Loucy (cell line): ENCODE data around the gene RASSF5.

Source experiments
- H2AFZ ChIP-seq: fragments of 200-600 bp; sonication (generic); 2 replicates; pipeline ENCODE4 v1.6.0; 2016; ENCODE audit warnings: antibody characterized with exemption, mild to moderate bottlenecking, low read length, moderate library complexity
- H3F3A ChIP-seq: fragments of 200-600 bp; 2 replicates; pipeline ENCODE4 v1.6.0; 2016; ENCODE audit warnings: antibody characterized with exemption, low read depth, mild to moderate bottlenecking
- H3K27me3 ChIP-seq: fragments of 200-600 bp; sonication (generic); 2 replicates; pipeline ENCODE4 v1.6.1; 2014; ENCODE audit warnings: low read length, mild to moderate bottlenecking; ENCODE audit not compliant: insufficient read depth, poor library complexity, severe bottlenecking
- H3K36me3 ChIP-seq: fragments of 200-600 bp; sonication (generic); 2 replicates; pipeline ENCODE4 v1.6.1; 2016; ENCODE audit warnings: low read length; ENCODE audit not compliant: insufficient read depth
- H3K4me1 ChIP-seq: fragments of 200-600 bp; sonication (generic); 2 replicates; pipeline ENCODE4 v1.5.1; 2014; ENCODE audit warnings: low read length, mild to moderate bottlenecking; ENCODE audit not compliant: insufficient read depth, poor library complexity, severe bottlenecking
- H3K4me2 ChIP-seq: fragments of 200-600 bp; sonication (generic); 2 replicates; pipeline ENCODE4 v1.6.0; 2014; ENCODE audit warnings: antibody characterized with exemption, low read length, low read depth, mild to moderate bottlenecking; ENCODE audit not compliant: poor library complexity, severe bottlenecking
- H3K4me3 ChIP-seq: fragments of 200-600 bp; sonication (generic); 2 replicates; pipeline ENCODE4 v1.5.1; 2014; ENCODE audit warnings: low read length, mild to moderate bottlenecking, mixed read lengths; ENCODE audit not compliant: poor library complexity, severe bottlenecking
- H3K79me2 ChIP-seq: fragments of 200-600 bp; sonication (generic); 2 replicates; pipeline ENCODE4 v1.6.1; 2014; ENCODE audit warnings: low read length; ENCODE audit not compliant: insufficient read depth
- H3K9ac ChIP-seq: fragments of 200-600 bp; sonication (generic); 2 replicates; pipeline ENCODE4 v1.6.0; 2014; ENCODE audit warnings: mild to moderate bottlenecking, low read depth, low read length, moderate library complexity; ENCODE audit not compliant: poor library complexity, severe bottlenecking
- H3K9me2 ChIP-seq: fragments of 200-600 bp; sonication (generic); replicated peaks from 2 replicates; pipeline ENCODE4 v1.6.1; 2016; ENCODE audit warnings: low read depth, low read length, mixed read lengths
- H3K9me3 ChIP-seq: fragments of 200-600 bp; sonication (generic); 2 replicates; pipeline ENCODE4 v1.6.1; 2014; ENCODE audit warnings: mild to moderate bottlenecking, antibody characterized with exemption, low read length, low read depth; ENCODE audit not compliant: insufficient read depth
- H4K20me1 ChIP-seq: fragments of 200-600 bp; sonication (generic); 2 replicates; pipeline ENCODE4 v1.6.0; 2014; ENCODE audit warnings: antibody characterized with exemption, low read length, mild to moderate bottlenecking; ENCODE audit not compliant: insufficient read depth, poor library complexity, severe bottlenecking
- EZH2phosphoT487 ChIP-seq: fragments of 200-600 bp; IDR thresholded peaks from 2 replicates; pipeline ENCODE4 v1.6.1; 2018; ENCODE audit warnings: antibody characterized with exemption, mild to moderate bottlenecking, moderate library complexity, borderline replicate concordance
- TF ChIP-seq, protein P1 (sequence below): fragments of 200-600 bp; sonication (generic); conservative IDR thresholded peaks from 2 replicates; pipeline ENCODE4 v1.5.1; 2014; ENCODE audit warnings: mild to moderate bottlenecking, antibody characterized with exemption, low read length

The RASSF5 gene

DNA sequence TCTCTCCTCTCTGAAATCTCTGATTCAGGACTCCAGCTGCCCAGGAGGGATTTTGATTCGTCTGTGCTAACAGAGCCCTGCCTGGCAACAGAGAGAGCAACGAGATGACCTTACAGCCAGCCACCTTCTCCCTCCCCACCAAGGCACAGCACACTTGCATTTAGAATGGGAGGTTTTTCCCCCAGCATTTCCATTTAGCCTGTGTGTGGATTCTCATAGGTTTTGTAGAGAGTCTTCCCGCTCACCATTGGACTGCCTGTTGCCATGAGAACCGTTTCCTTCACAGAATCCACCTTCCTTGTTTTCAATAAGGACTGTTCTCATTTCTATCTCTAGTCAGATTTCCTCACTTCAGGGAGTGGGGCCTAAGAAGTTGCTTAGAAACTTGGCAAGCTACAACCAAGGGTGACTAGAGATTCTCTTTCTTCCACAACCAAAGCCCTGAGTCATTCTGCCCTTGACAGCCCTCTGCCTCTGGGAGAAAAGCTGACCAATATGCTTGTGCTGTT, 42.8 kb upstream of the RASSF5 start:
- TF ChIP-seq, protein P1, sequence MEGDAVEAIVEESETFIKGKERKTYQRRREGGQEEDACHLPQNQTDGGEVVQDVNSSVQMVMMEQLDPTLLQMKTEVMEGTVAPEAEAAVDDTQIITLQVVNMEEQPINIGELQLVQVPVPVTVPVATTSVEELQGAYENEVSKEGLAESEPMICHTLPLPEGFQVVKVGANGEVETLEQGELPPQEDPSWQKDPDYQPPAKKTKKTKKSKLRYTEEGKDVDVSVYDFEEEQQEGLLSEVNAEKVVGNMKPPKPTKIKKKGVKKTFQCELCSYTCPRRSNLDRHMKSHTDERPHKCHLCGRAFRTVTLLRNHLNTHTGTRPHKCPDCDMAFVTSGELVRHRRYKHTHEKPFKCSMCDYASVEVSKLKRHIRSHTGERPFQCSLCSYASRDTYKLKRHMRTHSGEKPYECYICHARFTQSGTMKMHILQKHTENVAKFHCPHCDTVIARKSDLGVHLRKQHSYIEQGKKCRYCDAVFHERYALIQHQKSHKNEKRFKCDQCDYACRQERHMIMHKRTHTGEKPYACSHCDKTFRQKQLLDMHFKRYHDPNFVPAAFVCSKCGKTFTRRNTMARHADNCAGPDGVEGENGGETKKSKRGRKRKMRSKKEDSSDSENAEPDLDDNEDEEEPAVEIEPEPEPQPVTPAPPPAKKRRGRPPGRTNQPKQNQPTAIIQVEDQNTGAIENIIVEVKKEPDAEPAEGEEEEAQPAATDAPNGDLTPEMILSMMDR = no peak
- no peak for TF ChIP-seq EZH2phosphoT487
- Histone ChIP-seq H3K36me3 (peaks cover 10% of the 10 kb centered on the region; the same call in 1 of the 2 replicates), H3K27me3 (no peaks in the 10 kb centered on the region), H3K4me1 (peaks cover 36% of the 10 kb centered on the region), H2AFZ (no peak overlapping the region), H3K4me2 (no peak overlapping the region), H3K79me2 (peaks cover 4% of the 10 kb centered on the region; the same call in 1 of the 2 replicates), H3F3A (no peaks in the 10 kb centered on the region), H3K9ac (no peak overlapping the region), H4K20me1 (no peaks in the 10 kb centered on the region), H3K9me2 (no peaks in the 10 kb centered on the region), H3K9me3 (no peaks in the 10 kb centered on the region), H3K4me3 (no peak overlapping the region)

DNA sequence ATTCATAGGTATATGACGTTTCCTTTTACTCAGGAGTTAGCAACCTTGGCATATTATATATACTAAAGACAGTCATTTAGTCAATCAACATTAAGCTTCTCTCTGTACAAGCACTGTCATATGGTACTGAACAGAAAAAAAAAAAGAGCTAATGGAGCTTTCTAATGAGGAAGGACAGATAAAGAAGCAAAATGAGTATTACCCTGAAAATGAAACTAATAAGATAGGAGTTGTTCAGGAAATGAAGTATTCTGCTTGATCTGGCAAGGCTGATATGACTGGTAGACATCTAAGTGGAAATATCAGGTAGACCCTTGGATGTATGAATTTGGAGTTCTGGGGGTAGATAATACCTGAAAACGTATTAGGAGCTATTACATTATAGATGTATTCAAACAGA, 41.4 kb upstream of the RASSF5 start:
- Histone ChIP-seq H3K4me3 (no peak overlapping the region), H3K9me3 (no peaks in the 10 kb centered on the region), H3K79me2 (peaks cover 5% of the 10 kb centered on the region; the same call in 1 of the 2 replicates), H3K36me3 (peaks cover 7% of the 10 kb centered on the region; the same call in 1 of the 2 replicates), H3K27me3 (no peaks in the 10 kb centered on the region), H3K4me2 (no peak overlapping the region), H3K9me2 (no peaks in the 10 kb centered on the region), H4K20me1 (no peaks in the 10 kb centered on the region), H3F3A (no peaks in the 10 kb centered on the region), H2AFZ (no peak overlapping the region), H3K9ac (no peak overlapping the region), H3K4me1 (peaks cover 42% of the 10 kb centered on the region)
- TF ChIP-seq EZH2phosphoT487 = no peak
- TF ChIP-seq, protein P1 = no peak

DNA sequence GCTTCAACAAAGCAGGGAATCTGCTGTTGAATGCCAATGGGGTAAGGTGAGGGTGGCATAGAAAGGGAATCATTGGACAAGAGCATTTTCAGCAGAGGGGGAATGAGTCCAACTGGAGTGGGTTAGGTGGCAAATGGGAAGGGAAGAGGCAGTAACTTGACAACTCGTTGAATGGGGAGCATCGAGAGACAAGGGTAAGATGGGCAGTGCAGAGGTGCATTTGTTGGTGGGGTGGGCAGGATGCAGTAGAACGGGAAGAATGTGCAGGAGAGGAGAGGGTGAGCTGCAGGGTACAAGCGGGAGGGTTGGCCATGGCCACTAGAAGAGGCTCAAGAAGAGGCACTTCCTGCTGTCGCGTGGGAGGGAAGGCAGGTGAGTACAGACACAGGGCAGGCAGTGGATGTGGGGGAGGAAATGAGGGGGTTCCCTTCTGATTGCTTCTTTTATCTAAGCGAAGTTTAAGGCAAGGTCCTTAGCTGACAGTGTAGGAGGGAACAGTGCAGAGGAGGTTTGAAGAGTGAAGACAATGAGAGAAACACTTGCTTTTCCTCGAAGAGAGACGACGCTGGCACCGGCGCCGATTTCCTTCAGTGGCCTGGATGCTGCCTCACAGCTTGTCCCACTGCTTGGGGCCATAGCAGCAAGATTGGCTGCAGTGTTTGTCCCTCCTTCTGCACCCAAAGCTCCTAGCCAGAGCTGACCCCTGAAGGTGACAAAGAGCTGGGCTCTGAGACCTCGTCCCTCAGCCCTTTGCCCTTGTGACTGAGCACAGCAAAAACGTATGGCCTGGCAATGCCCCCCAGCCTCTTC, 40.3 kb upstream of the RASSF5 start:
- no peaks in the 10 kb centered on the region for H3K9me2 ChIP-seq
- TF ChIP-seq, protein P1 = no peak
- TF ChIP-seq EZH2phosphoT487 = no peak
- no peaks in the 10 kb centered on the region for H3K27me3 ChIP-seq
- H3F3A ChIP-seq = no peaks in the 10 kb centered on the region
- H3K9ac ChIP-seq = no peak overlapping the region
- H3K4me1 ChIP-seq = peaks cover 52% of the 10 kb centered on the region
- peaks cover 15% of the 10 kb centered on the region; the same call in 1 of the 2 replicates for H3K79me2 ChIP-seq
- no peak overlapping the region for H3K4me2 ChIP-seq
- H3K36me3 ChIP-seq = no peaks in the 10 kb centered on the region
- peaks cover 9% of the 10 kb centered on the region for H4K20me1 ChIP-seq
- no peak overlapping the region for H3K4me3 ChIP-seq
- no peak overlapping the region for H2AFZ ChIP-seq
- no peaks in the 10 kb centered on the region for H3K9me3 ChIP-seq
